8988T (cell line): ENCODE data around the gene CPT1B.

Experiments used
- DNase-seq: peaks from one replicate; pipeline ENCODE4 v3.0.0; 2011

The CPT1B gene

DNA sequence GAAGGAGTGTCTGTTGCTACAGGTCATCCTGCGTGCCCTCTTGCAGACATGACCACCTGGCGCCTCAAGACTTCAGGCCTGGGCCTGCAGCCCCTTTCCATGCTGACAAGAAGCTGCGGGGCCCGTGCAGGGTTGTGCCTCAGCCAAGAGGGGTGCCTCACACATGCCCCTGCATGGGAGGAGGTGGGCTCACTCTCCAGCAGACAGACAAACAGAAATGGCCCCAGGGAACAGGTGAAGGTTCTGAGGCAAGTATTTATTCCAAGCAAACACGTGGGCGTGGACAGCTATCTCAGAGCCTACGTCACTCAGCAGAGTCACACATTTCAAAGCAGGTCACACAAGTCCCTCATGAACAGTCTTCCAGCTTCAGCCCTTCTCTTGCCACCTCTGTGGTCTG lies 9.6 kb downstream of the CPT1B start:
- no peak for DNase-seq

DNA sequence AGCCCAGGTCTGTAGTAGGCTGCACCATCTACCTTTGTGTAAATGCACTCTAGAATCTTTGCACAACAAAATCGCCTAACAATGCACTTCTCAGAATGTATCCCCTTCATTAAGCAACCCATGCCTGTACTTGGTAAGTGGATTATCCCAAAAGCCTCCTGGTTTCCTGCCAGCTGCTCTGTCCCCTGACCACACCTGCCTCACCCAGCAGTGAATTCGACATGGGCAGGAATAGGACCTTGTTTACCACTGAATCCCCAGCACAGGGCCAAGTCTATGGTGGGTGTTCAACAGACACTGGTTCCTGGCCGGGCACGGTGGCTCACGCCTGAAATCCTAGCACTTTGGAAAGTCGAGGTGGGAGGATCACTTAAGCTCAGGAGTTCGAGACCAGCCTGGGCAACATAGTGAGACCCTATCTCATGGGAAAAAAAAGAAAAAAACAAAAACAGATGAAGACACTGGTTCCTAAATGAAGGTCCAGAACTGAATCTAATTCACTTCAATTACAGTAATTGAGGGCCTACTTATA lies 10.4 kb downstream of the CPT1B start:
- no peak for DNase-seq

DNA sequence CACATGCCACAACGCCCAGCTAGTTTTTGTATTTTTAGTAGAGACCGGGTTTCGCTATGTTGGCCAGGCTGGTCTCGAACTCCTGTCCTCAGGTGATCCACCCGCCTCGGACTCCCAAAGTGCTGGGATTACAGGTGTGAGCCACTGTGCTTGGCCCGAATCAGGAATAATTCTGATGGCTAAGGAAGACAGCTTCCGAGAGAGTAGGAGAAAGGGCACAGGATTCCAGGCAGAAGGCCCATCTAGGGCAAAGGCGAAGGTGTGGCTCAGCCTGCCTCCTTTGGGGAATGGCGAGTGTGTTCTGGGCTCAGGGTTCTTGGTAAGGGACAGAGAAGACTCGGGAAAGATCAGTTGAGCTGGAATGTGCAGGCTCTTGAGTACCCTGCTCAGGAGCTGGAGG lies 13.9 kb downstream of the CPT1B start:
- DNase-seq, result no peak

DNA sequence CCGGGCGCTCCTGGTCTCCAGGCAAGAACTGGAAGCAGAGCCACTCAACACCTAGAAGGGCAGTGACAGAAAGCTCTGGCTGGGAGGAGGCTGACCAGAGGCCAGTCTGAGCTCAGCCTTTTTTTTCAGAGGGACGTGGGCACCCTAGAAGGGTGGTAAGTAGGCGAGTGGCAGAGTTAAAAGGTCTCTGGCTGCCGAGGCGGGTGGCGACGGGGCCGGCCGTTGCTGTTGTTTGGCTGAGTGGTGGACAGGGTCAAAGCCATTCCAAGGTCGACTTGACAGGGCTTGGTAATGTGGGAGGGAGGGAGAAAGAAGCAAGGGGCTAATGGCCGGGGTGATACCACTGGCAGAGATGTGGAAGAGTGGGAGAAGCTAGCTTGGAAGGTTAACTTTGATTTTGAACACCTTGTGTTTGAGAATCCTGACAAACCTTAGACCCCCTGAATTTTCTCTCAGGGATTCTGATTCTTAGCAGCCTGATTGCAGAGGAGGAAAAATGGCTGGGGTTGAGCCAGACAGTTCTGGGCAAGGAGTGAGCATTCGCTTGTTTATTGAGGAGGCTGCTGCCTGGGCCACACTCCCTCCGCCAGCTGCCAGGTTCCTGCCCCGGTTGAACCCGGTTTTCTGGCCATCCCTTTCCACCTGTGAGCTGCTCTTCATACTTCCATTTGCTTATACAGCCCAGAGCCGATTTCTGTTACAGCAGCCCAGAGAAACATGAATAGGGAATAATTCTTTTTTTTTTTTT lies 14.6 kb downstream of the CPT1B start:
- no peak for DNase-seq

DNA sequence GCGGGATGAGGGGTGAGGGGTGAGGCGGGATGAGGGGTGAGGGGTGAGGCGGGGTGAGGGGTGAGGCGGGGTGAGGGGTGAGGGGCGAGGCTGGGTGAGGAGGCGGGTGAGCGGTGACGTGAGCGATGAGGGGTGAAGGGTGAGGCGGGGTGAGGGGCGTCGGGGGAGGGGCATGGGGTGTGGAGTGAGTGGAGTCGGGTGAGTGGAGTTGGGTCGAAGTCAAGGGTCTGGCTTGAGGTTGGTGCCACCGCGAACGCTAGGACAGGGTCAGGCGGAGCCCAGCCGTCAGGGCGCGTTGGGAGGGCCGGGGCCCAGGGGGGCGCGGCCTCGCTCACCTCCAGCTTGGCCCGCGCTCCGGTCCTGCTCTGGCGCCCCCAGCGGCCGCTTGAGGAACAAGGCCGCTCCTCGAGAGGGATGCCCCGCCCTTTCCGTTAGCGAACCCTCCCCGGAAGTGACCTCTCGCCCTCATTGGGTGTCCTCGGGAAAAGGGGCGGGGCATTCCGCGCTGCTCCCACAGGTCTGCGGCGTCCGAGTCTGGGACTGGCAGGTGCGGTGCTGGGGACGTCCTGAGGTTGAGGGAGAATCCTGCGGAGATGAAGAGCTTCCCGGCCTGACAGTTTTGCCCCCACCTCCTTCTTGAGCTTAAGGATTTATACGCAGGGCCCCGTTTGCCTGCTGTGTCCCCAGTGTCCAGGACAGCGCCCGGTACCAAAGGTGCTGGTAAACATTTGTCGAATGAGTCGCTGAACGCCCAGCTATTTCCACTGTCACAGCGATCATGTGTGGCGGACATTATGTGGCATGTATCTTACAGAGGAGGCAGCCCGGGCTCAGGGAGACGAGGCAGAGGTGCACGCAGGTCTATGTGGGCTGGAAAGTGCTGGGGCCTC lies 15.5 kb downstream of the CPT1B start, which contains the start of gene SYCE3:
TSS of gene SYCE3 (minus strand) at position 397 of the 890 bp plus-strand sequence. CDS start 6,514 bp downstream, outside the sequence.
- peak; percentile 57 for DNase-seq

DNA sequence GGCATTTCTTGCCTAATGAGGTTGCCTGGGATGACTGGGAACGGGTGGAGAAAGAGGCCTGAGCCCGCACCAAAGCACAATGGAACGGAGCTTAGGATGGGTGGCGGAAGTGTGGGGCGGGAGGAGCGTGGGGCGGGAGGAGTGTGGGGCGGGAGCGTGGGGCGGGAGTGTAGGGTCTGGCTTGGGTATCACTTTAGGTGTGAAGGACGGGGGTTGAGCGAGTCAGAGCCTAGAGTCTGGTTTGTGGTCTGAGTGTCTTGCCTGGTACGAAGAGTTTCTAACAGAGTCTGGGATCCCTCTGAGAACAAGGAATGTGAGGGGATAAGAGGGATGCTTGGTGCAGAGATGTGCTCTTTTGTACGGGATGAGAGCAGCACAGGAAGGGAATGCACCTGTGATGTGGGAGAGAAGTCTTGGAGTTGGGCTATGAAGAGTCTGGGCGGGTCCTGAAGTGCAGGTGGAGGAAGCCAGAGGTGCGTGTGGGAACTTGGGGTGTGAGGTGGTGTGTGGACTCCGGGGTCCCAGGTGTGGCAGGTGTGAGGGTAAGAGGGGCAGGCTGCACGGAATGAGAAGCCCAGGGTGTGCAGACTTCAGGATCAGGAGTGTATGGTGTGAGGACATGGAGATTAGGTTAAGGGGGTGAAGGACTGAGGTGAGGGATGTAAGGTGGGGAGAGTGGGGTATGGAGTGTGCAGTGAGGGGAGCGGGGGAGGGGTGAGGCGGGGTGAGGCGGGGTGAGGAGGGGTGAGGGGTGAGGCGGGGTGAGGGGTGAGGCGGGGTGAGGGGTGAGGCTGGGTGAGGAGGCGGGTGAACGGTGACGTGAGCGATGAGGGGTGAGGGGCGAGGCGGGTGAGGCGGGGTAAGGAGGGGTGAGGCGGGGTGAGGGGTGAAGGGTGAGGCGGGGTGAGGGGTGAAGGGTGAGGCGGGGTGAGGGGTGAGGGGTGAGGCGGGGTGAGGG lies 16.5 kb downstream of the CPT1B start:
- no peak for DNase-seq

DNA sequence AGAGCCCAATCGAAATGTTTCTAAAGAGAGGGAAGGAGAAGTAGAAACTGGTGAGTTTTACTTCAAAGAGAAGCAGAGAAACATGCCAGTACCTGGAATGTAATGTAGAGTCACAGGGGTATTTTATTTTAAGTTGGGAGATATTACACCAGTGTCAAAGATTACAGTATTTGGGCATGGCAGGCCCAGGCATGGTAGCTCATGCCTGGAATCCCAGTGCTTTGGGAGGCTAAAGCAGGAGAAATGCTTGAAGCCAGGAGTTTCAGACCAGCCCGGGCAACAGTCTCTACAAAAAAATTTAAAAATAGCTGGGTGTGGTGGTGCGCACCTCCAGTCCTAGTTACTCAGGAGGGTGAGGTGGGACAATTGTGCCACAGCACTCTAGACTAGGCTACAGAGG lies 18.2 kb downstream of the CPT1B start:
- DNase-seq, result no peak

DNA sequence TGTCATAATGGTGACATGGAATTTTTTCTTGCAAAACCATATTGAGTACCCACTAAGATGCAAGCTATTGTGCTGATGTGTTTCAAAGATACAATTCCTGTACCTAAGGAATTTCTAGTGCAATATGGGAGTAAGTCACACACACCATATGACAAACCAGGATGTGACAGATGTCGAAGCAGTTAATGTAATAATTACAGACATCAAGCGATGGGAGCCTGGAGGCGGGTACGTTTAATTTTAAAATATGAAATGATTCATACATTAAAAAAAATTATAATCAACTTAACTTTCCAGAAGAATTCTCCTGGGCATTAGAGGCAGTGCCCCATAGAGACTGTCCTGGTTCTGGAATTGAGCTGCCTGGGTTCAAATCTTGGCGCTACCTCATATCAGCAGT lies 21.5 kb downstream of the CPT1B start:
- no peak for DNase-seq

DNA sequence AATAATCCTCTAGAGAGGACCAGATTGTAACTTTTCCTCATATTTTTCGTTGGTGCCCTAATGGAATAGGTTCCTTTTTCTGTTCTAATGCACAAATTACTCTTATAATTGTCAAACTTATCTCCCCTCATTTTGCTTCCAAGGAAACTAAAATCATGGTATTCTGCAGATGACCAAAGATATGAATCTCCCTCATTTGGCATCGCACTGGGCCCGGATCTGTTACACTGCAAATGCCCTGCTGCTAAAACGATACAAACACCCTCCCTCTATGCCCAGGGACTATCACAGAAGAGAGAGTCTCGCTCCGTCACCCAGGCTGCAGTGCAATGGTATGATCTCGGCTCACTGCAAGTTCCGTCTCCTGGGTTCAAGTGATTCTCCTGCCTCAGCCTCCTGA lies 24.9 kb downstream of the CPT1B start:
- no peak for DNase-seq

DNA sequence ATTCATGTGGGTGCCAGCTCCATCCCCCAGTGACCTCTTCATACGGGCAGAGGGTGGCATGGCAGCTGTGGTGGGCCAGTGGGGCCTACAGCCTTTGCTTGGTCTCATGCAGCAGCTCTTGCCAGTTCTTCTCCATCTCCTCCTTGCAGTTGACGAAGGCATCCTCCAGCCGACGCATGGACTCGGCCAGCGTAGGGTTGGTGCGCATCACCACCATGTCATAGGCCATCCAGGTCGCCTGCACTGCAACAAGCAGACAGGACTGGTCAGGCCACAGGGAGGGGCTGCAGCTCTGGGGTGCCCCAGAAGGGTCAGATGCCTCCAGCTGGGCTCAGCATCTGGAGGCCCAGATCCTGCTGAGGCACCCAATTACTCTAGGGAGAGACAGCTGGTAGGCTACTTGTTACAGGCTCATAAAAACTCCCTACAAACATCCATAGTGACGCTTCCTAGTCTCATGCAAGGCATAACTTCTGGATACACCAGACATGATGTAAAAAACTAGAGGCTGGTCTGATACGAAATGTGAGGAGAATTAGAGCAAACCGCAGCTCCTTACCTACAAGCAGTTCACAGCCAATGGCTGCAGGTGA lies 27.0 kb downstream of the CPT1B start:
- DNase-seq, result no peak

DNA sequence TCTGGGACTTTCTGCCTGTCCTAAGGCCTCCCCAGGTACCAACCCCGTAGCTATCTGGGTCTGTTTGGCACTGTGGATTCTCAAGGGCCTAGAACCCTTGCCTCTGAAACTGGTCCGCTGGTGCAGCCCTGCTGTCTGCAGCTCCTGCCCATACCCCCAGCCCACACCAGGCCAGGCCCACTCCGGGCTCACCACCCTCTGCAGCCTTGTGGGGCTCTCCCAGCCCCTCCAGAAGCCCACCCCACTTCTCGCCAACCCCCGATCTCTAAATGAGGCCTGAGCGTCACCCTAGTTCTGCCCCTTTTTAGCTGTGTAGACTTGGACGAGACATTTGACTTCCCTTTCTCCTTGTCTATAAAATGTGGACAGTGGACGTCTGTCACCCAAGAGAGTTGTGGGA lies 27.8 kb downstream of the CPT1B start:
- no peak for DNase-seq

DNA sequence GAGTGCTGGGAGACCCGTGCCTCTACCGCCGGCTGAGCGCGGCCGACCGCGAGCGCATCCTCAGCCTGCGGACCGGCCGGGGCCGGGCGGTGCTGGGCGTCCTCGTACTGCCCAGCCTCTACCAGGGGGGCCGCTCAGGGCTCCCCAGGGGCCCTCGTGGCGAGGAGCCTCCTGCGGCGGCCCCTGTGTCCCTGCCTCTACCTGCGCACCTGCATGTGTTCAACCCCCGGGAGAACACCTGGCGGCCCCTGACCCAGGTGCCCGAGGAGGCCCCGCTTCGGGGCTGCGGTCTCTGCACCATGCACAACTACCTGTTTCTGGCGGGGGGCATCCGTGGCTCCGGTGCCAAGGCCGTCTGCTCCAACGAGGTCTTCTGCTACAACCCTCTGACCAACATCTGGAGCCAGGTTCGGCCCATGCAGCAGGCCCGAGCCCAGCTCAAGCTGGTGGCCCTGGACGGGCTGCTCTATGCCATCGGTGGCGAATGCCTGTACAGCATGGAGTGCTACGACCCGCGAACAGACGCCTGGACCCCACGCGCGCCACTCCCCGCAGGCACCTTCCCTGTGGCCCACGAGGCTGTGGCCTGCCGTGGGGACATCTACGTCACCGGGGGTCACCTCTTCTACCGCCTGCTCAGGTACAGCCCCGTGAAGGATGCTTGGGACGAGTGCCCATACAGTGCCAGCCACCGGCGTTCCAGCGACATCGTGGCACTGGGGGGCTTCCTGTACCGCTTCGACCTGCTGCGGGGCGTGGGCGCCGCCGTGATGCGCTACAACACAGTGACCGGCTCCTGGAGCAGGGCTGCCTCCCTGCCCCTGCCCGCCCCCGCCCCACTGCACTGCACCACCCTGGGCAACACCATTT lies 29.1 kb downstream of the CPT1B start:
- DNase-seq, result no peak

DNA sequence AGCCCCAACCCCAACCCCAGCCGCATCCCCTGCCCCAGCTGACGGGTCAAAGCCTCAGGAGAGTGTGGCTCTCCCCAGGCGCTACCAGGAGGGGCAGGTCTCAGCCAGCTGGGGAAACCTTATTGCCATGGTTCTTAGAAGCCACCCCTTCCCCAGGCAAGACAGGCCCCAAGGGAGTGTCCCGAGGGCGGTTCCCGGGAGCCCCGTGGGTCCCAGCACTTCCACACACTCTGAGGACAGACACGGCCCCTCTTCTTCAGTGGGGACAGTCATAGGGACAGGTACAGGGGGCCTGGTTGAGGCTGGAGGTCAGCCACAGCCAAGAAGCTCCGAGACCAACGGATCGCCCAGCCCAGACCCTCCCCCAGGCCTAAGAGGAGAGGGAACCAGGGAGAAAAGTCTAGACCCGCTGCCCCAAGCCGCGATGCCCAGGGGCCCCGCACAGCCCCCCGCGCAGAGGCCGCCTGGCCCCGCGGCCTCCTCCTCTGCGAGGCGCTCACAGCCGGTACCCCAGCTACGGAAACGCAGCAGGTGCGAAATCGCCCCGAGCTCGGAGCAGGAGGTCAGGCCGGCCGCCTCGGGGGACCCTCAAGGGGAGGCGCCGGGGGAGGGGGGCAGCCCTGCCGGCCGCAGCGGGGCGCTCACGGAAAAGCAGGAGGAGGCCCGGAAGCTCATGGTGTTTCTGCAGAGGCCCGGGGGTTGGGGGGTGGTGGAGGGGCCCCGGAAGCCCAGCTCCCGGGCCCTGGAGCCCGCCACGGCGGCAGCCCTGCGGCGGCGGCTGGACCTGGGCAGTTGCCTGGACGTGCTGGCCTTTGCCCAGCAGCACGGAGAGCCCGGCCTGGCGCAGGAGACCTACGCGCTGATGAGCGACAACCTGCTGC lies 29.9 kb downstream of the CPT1B start:
- no peak for DNase-seq

DNA sequence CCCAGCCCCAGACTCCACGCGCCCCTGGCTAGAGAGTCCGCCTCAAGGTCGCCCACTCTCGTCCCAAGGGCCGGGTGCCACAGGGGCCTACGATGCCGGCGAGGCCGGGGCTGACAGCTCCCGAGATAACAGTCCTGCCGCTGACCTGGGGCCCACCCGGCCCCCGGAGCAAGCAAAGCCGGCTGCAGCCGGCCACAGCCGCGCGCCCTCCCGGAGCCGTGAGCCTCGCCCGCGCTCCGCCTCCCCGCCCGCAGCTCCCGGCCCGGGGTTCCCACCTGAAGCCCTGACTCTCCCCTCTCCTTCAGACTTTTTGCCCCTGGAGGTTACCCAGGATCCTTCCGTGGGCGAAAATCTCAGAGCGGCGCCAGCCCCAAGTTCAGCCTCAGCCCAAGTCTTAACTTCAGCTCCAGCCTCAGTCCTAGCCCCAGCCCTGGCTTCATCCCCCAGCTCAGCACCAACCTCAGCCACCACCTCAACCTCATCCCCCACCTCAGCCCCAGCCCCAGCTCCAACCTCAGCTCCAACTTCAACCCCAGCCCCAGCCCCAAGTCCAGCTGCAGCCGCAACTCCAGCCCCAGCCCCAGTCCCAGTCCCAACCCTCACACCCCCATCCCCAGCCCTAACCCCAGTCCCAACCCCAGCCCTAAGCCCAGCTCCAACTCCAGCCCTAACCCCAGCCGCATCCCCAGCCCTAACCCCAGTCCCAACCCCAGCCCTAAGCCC lies 30.8 kb downstream of the CPT1B start:
- no peak for DNase-seq

DNA sequence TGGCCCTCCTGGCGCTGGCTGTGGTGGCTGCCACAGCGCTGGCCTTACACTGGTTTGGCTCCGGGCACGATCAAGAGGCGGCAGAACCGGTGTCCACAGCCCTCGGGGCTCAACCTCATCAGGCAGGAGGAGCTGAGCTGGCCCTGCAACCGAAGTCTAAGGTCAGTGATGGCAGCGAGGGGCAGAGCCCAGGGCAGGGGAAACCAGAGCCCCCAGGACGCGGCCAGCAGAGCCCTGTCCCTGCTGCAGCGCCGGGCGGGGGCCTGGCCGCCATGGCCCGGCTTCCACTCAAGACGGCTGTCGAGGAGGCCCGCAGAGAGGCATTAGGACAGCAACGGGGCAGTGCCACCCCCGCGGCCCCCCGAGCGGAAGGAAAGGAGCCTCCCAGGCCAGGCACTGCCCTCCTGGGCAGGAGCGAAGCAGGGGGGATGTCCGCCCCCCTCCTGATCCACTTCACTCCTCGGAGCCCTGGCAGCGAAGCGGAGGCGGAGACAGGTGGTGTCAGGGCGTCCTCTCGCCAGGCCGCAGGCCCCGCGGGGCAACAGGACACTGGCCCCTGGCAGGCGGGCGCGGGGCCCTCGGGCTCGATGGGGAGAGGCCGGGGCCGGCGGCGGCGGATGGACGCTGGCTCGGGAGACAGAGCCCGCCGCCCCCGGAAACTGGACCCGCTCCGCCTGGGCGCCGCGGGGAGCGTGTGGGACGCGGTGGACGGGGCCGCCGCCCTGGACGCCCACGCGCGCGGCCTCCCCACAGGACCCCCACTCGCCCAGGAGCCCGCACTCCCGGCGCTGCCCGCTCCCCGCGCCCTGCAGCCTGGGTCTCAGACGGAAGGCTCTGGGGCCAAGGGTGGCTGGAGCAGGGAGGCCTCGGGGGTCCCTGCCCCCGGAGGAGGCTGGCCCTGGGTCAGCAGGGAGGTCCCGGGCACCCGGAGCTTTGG lies 31.6 kb downstream of the CPT1B start:
- no peak for DNase-seq

DNA sequence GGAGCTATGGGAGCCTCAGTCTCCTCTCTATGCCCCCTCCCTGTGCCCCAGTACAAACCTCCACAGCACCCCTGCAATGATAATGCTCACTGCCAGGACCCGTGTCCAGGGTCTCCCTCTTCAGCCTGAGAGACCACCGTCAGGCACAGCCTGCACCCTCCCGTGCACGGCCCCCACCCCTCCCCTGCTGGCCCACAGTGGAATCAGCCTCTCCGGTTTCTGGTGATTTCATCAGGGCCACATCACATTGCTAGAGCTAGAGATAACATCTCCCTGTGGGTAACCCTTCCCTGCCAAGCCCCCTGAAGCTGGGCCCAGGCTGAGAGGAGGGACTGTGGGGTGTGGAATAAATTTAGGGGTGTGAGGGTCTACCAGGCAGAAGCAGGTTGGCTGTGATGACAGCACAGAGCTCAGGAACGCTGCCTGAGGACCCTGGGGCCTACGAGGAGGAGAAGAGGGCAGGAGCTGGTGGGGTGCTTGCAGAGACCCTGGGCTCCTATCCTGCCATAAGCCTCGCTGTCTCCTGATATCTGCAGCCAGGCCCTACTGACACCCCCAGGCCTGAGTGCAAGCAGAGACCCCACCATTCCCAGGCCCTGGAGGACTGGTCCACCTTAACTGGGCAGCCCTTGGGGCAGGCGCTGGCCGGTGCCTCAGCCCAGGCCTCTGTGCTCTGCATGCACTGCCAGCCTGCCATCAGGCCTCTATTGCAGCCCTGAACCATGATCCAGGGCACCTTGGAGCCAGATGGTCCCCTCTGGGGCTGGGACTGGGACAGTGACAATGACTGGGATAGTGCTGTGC lies 32.5 kb downstream of the CPT1B start, which contains the start of gene KLHDC7B:
TSS of gene KLHDC7B (plus strand) at position 378 of the 804 bp plus-strand sequence. CDS start at position 723, 345 bp downstream.
- DNase-seq, result no peak

DNA sequence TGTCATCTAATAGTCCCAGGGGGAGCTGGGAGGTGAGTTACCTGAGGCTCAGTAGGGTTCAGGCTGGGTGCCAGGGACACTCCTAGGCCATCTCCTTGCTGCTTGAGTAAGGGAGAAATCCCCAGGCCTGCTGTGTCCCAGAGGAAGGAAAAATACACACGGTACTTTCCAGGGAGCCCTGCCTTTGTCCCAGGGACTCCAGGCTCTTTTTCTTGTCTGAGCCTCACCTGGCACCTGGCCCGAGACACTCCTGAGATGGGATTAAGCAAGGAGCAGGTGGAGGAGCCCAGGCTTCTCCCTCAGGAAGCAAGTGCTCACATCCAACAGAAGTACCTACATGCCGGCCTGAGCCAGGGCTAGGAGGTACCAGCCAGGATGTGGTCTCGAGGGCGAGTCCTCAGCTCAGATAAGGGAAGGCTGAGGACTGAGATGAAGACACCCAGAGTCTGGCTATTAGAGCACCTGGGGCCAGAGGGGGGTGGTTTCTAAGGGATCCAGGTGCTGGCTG lies 33.4 kb downstream of the CPT1B start:
- DNase-seq, result no peak
